ENCODE results near the gene AHCYL2. TPM values are rescaled to one million over a fixed set of nuclear protein-coding genes. Genes with fewer than 3 reads are reported as not detected.
A peak's percentile ranks its signal among the peaks of the same experiment; 100 is the strongest.
"Not testable (repeated sequence)": the region's sequence is repeated elsewhere in the genome, so short reads cannot be mapped to it uniquely, and the experiment has no call there.

Gene AHCYL2
- total RNA-seq, 1 experiment from 2014 or later, result 10.0 TPM

GRCh38 chr7:129423700-129424410, 199.0 kb downstream of the AHCYL2 start:
- peak; percentile 16 for DNase-seq (ENCODE audit: low read depth)

- no peak for DNase-seq (ENCODE audit: low read depth)
These were observed 201.7 kb downstream of the AHCYL2 start for GRCh38 chr7:129426482-129426881.

- DNase-seq (ENCODE audit: low read depth), result no peak
These were observed 202.8 kb downstream of the AHCYL2 start for GRCh38 chr7:129427526-129428045.

GRCh38 chr7:129431911-129432643, 207.2 kb downstream of the AHCYL2 start:
- peak; percentile 7 for DNase-seq (ENCODE audit: low read depth)

DNA sequence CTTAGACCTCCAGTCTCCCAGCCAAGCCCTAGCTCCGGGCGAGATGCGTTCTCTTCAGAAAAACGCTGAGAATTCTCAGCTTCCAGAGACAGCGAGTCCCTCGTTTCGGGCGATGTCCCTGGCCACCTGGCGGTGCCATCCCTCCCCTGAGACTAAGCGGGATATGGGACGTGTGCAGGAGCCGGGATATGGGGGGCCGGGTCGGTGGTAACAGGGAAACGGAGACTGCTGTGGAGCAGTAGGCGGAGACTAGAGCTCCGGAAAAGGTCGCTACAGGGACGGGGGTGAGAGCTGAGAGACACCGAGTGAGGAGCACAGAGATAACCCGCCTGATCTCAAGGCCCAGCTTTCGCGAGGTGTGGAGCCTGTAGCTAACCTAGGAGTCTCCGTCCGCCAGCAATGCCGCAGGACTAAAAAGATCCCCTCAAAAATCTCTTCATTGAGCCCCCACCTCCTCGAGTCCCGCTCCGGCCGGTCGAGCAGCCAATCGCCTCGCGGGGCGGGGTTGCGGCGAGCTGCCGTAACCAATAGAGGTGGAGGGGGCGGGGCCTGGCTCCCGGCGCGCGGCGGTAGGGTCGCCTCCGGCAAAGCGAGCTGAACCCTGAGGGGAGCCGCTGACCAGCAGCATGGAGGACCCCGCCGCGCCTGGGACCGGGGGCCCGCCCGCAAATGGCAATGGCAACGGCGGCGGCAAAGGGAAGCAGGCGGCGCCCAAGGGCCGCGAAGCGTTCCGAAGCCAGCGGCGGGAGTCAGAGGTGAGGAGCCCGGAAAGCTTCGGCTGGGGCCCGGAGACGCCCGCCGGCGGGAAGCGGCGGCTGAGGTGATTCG, 209.2 kb downstream of the AHCYL2 start, which contains the start of gene STRIP2:
TSS of gene STRIP2 (plus strand) at position 586 of the 828 bp plus-strand sequence. CDS start at position 627, 41 bp downstream.
- peak; percentile 81 for DNase-seq (ENCODE audit: low read depth)

GRCh38 chr7:129434675-129435318, 210.0 kb downstream of the AHCYL2 start:
- peak; percentile 28 for DNase-seq (ENCODE audit: low read depth)

DNA sequence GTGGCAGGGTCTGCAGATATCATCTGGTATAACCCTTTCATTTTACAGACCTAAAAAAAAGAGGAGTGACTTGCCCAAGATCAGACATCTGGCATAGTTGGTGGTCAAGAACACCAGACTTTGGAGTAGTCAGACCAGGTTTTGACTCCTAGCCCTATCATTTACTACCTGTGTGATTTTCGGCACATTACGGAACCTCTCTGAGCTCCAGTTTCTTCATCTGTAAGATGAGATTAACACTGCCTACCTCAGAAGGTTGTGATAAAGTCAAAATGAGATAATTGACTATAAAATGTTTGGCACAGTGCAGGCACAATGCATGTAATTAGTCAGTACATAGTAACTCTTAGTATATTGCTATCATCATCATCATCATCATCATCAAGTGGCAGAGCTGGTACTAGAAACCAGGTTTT, 210.6 kb downstream of the AHCYL2 start:
- no peak for DNase-seq (ENCODE audit: low read depth)

DNA sequence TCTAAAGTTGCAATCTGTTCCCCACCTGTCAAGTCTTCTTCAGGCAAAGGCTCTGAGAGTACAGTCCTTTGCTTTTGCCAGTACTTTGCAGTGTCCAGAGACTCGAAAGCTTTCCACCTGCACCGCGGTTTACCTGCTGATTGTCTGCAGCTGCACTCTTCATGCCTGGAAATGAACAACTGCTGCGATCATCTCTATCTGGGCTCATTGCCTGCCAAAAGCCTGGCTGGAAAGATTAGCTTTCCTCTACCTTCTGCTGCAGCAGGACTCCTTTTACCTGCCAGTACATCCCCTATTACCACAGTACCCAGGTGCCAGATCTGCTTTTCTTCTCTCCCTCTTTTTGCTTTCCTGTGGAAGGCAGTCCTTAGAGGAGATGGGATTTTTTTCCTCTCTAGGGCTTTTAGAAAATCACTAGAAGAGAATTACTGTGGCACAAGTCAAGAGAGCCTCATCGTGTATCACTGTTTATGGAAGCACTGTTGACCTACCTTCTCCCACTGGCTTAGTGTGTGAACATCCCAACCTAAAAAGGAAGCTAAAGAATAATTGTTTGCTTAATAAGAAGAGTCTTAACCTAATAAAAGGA, 211.6 kb downstream of the AHCYL2 start:
- DNase-seq (ENCODE audit: low read depth), result no peak

- DNase-seq (ENCODE audit: low read depth), result no peak
These were observed 212.4 kb downstream of the AHCYL2 start for GRCh38 chr7:129437190-129437589.

- DNase-seq (ENCODE audit: low read depth), result no peak
These were observed 213.5 kb downstream of the AHCYL2 start for GRCh38 chr7:129438281-129438838.

DNA sequence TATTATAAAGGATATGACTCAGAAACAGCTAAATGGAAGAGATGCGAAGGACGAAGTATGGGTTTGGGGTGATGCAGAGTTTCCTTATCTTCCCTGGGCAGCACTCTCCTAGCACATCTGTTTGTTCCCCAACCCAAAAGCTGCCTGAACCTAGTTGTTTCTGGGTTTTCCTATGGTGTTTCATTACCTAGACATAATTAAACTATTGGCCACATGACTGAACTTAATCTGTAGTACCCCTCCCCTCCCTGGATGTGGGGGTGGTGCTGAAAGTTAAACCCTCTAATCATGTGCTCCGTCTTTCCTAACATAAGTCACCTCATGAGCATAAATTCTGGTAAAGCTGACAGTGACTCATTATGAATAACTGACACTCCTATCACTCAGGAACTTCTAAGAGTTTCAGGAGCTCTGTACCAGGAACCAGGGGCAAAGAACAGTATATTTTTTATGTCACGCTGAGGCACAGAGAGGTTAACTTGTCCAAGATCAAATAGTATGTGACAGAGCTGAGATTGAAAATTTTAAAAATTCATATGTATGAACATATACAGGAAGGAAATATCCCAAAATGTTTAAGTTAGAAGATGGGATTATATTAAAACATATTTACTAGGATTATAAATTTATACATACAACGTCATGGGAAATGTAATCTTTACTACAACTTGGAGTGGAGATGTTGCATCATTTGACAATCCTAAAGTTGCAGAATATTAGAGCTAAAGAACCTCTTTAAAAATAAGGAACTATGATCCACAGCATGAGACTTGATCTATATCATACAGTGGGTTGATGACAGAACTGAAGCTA, 214.2 kb downstream of the AHCYL2 start:
- DNase-seq (ENCODE audit: low read depth), result peak; percentile 67

DNA sequence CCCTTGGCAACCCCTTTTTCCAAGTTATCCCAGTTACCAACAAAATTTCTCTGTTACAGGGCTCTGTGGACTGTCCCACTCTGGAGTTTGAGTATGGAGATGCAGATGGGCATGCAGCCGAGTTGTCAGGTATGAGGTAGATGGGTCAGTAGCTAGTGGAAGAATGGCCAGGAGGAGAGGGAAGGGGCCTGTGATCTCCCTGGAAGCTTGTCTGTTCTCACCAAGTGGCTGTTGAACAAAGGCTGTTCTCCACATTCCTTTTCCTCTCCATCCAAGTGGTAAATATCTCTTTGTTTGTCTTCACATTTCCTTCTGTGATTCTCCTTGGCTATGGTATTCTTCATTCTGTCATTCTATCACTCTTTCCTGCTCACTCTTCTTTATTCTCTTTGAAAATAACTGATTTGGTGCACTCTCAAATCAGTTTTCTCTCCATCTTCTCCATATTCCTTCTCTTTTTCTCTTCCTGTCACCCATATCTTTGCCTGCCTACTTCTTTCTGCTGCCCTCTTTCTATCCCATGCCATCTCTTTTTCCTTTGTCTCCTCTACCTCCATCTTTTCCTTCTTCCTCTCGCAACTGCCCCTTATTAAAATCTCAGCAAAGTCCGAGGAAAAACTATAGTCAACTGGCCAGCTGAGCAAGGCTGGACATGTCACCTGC, 215.3 kb downstream of the AHCYL2 start:
- no peak for DNase-seq (ENCODE audit: low read depth)

DNA sequence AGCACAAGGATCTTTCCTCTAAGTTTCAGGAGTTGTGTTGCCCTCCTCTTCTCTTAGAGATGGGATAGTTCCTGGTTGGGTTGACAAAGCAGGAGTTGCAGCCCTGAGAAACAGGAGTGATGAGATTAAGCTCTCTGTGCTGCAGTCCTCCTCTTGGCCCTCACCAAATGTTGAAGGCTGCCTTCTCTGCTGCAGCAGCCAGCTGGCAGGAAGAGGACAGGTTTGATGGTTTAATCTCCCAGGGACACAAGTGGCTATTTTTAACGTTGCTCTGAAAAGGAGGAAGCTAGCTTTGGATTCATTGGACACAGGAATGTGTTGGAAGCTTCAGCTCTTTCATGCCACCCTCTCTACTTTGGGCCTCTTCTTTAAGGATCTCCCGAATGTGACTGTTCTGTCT, 218.8 kb downstream of the AHCYL2 start:
- no peak for DNase-seq (ENCODE audit: low read depth)

- DNase-seq (ENCODE audit: low read depth), result not testable (repeated sequence)
These were observed 219.9 kb downstream of the AHCYL2 start for GRCh38 chr7:129444776-129445175.

GRCh38 chr7:129446925-129447324, 222.1 kb downstream of the AHCYL2 start:
- DNase-seq (ENCODE audit: low read depth), result peak; percentile 53

DNA sequence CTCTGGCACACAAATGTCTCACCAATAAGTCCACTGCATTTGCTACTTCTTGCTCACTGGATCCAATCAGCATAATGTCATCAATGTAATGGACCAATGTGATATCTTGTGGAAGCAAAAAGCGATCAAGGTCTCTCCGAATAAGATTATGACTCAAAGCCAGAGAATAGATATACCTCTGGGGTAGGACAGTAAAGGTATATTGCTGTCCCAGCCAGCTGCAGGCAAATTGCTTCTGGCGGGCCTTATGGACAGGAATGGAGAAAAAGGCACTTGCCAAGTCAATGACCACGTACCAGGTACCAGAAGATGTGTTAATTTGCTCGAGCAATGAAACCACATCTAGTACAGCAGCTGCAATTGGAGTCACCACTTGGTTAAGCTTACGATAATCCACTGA, 222.6 kb downstream of the AHCYL2 start:
- DNase-seq (ENCODE audit: low read depth), result not testable (repeated sequence)

- DNase-seq (ENCODE audit: low read depth), result not testable (repeated sequence)
These were observed 223.8 kb downstream of the AHCYL2 start for GRCh38 chr7:129448608-129449007.

- no peak for DNase-seq (ENCODE audit: low read depth)
These were observed 225.5 kb downstream of the AHCYL2 start for GRCh38 chr7:129450295-129450694.

DNA sequence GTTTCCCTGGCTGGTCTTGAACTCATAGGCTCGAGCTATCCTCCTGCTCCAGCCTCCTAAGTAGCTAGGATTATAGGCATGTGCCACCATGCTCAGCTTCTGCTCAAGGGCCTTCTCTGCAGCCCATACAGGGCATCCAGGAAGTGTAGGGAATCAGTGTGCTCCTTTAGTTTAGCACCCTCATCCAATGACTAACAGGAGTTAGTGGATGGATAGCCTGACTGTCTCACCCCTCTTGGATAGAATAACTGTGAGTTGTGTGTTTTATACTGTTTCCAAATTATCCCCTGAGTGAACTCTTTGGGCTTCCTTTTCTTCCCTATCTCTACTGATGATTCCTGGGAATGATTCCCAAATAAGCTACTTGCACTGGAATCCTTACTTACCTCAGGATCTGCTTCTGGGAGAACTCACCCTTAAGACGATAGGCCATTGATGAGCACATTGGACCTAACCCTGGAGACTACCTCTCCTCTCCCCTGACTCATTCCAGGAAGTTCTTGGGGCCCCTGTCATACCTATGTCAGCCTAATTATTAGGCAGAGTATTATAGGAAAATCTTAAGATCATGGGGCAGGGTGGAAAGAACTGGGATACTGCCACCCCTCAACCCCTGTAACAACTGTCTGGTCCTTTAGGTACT, 227.9 kb downstream of the AHCYL2 start:
- DNase-seq (ENCODE audit: low read depth), result no peak

All from RPMI7951 (cell line).